Astrocyte (in vitro differentiated cells and primary cell): Measurements from ENCODE around the gene MON1B. TPM values are rescaled to one million over a fixed set of nuclear protein-coding genes. Genes with fewer than 3 reads are reported as not detected.
A peak's percentile ranks its signal among the peaks of the same experiment; 100 is the strongest.

Experiments used
- DNase-seq: peaks from one replicate; pipeline ENCODE4 v3.0.0-alpha.2; 2010; ENCODE audit warnings: low read depth
- FAIRE-seq: peaks from 2 replicates; lab custom pipeline; 2011; peaks lifted over from hg19 to GRCh38; lab: Jason Lieb, UNC
- H2AFZ ChIP-seq: 2 replicates; pipeline ENCODE4 v1.6.0; 2012; ENCODE audit warnings: low read depth, low read length, inconsistent platforms
- H3K27ac ChIP-seq: 2 replicates; pipeline ENCODE4 v1.5.1; 2011; ENCODE audit warnings: low read depth, low read length, inconsistent platforms
- H3K27me3 ChIP-seq: 2 replicates; pipeline ENCODE4 v1.6.0; 2011; ENCODE audit warnings: low read length, inconsistent platforms; ENCODE audit not compliant: insufficient read depth
- H3K36me3 ChIP-seq: 2 replicates; pipeline ENCODE4 v1.5.1; 2011; ENCODE audit warnings: low read length, inconsistent platforms; ENCODE audit not compliant: insufficient read depth
- H3K4me1 ChIP-seq: 2 replicates; pipeline ENCODE4 v1.5.1; 2011; ENCODE audit warnings: low read length, inconsistent platforms; ENCODE audit not compliant: insufficient read depth
- H3K4me2 ChIP-seq: 2 replicates; pipeline ENCODE4 v1.6.0; 2012; ENCODE audit warnings: low read length, inconsistent platforms
- H3K4me3 ChIP-seq: 2 replicates; pipeline ENCODE4 v1.5.1; 2011; ENCODE audit warnings: low read depth, mild to moderate bottlenecking, low read length, inconsistent platforms; ENCODE audit not compliant: insufficient read depth
- H3K79me2 ChIP-seq: 2 replicates; pipeline ENCODE4 v1.6.0; 2012; ENCODE audit warnings: mild to moderate bottlenecking, low read length, inconsistent platforms; ENCODE audit not compliant: insufficient read depth
- H3K9ac ChIP-seq: 2 replicates; pipeline ENCODE4 v1.6.0; 2012; ENCODE audit warnings: mild to moderate bottlenecking, low read length, inconsistent platforms
- H3K9me3 ChIP-seq: 2 replicates; pipeline ENCODE4 v1.5.1; 2012; ENCODE audit warnings: low read depth, mild to moderate bottlenecking, low read length, inconsistent platforms; ENCODE audit not compliant: insufficient read depth
- H4K20me1 ChIP-seq: 2 replicates; pipeline ENCODE4 v1.6.0; 2012; ENCODE audit warnings: low read length, inconsistent platforms; ENCODE audit not compliant: insufficient read depth
- H3K27ac Mint-ChIP-seq: one replicate; pipeline ENCODE4 v1.8.0; 2021; ENCODE audit warnings: mild to moderate bottlenecking, mixed read lengths; ENCODE audit not compliant: unreplicated experiment
- H3K27me3 Mint-ChIP-seq: one replicate; pipeline ENCODE4 v1.8.0; 2021; ENCODE audit warnings: low read depth, mixed read lengths; ENCODE audit not compliant: unreplicated experiment
- H3K36me3 Mint-ChIP-seq: one replicate; pipeline ENCODE4 v1.8.0; 2021; ENCODE audit warnings: low read depth, mixed read lengths; ENCODE audit not compliant: unreplicated experiment
- H3K4me1 Mint-ChIP-seq: one replicate; pipeline ENCODE4 v1.8.0; 2021; ENCODE audit warnings: low read depth, mixed read lengths; ENCODE audit not compliant: unreplicated experiment
- H3K4me3 Mint-ChIP-seq: one replicate; pipeline ENCODE4 v1.8.0; 2021; ENCODE audit warnings: mild to moderate bottlenecking, moderate library complexity, mixed read lengths; ENCODE audit not compliant: unreplicated experiment
- H3K9me3 Mint-ChIP-seq: one replicate; pipeline ENCODE4 v1.8.0; 2021; ENCODE audit warnings: mild to moderate bottlenecking, mixed read lengths; ENCODE audit not compliant: unreplicated experiment
- CTCF ChIP-seq: IDR thresholded peaks from 2 replicates; pipeline ENCODE4 v1.5.1; 2011; ENCODE audit warnings: low read depth, mild to moderate bottlenecking, inconsistent platforms, low read length, moderate library complexity; ENCODE audit not compliant: insufficient read depth
- EZH2 ChIP-seq: IDR thresholded peaks from 2 replicates; pipeline ENCODE4 v1.6.1; 2012; ENCODE audit warnings: mild to moderate bottlenecking, low read length, inconsistent platforms; ENCODE audit not compliant: insufficient read depth
- total RNA-seq: library from RNA; stranded (reverse); gene quantifications from 2 replicates; pipeline ENCODE4 v1.2.1, GENCODE V29; 2021

The MON1B gene
- total RNA-seq, 1 donor from 2014 or later = 40.5 TPM

GRCh38 chr16:77168901-77169300, 22.1 kb upstream of the MON1B start:
- H3K27ac ChIP-seq = no peak overlapping the region
- H2AFZ ChIP-seq = no peak overlapping the region
- no peaks in the 10 kb centered on the region for H3K4me1 ChIP-seq
- no peaks in the 10 kb centered on the region for H3K79me2 ChIP-seq
- H3K27ac Mint-ChIP-seq = no peak overlapping the region
- no peaks in the 10 kb centered on the region for H3K9me3 Mint-ChIP-seq
- DNase-seq (no peak), FAIRE-seq (no peak)
- no peaks in the 10 kb centered on the region for H3K4me1 Mint-ChIP-seq
- H3K36me3 Mint-ChIP-seq = no peaks in the 10 kb centered on the region
- H3K4me3 ChIP-seq = no peak overlapping the region
- no peak for TF ChIP-seq CTCF
- TF ChIP-seq EZH2 = no peak
- no peaks in the 10 kb centered on the region for H3K27me3 ChIP-seq
- H4K20me1 ChIP-seq = no peaks in the 10 kb centered on the region
- H3K27me3 Mint-ChIP-seq = peaks cover 5% of the 10 kb centered on the region
- no peaks in the 10 kb centered on the region for H3K36me3 ChIP-seq
- H3K4me3 Mint-ChIP-seq = no peak overlapping the region
- H3K4me2 ChIP-seq = no peak overlapping the region
- H3K9ac ChIP-seq = no peak overlapping the region
- H3K9me3 ChIP-seq = no peaks in the 10 kb centered on the region

GRCh38 chr16:77169650-77170236, 21.2 kb upstream of the MON1B start:
- Histone ChIP-seq H3K27ac (no peak overlapping the region), H3K79me2 (no peaks in the 10 kb centered on the region), H3K27me3 (no peaks in the 10 kb centered on the region), H3K9me3 (no peaks in the 10 kb centered on the region), H4K20me1 (no peaks in the 10 kb centered on the region), H3K4me1 (no peaks in the 10 kb centered on the region), H3K36me3 (no peaks in the 10 kb centered on the region), H3K9ac (no peak overlapping the region), H3K4me3 (no peak overlapping the region), H3K4me2 (no peak overlapping the region), H2AFZ (no peak overlapping the region)
- Mint-ChIP-seq H3K9me3 (no peaks in the 10 kb centered on the region), H3K4me3 (no peak overlapping the region), H3K36me3 (no peaks in the 10 kb centered on the region), H3K27ac (no peak overlapping the region), H3K4me1 (no peaks in the 10 kb centered on the region), H3K27me3 (peaks cover 7% of the 10 kb centered on the region)
- DNase-seq (no peak), FAIRE-seq (no peak)
- TF ChIP-seq CTCF = peak; percentile 51
- TF ChIP-seq EZH2 = no peak

- Histone ChIP-seq H3K79me2 (no peaks in the 10 kb centered on the region), H3K27me3 (no peaks in the 10 kb centered on the region), H3K9ac (no peak overlapping the region), H3K4me2 (no peak overlapping the region), H4K20me1 (no peaks in the 10 kb centered on the region), H3K27ac (no peak overlapping the region), H2AFZ (no peak overlapping the region), H3K9me3 (no peaks in the 10 kb centered on the region), H3K36me3 (no peaks in the 10 kb centered on the region), H3K4me3 (no peak overlapping the region), H3K4me1 (no peaks in the 10 kb centered on the region)
- peaks cover 7% of the 10 kb centered on the region for H3K27me3 Mint-ChIP-seq
- no peaks in the 10 kb centered on the region for H3K9me3 Mint-ChIP-seq
- FAIRE-seq = no peak
- DNase-seq = no peak
- no peak overlapping the region for H3K27ac Mint-ChIP-seq
- H3K4me3 Mint-ChIP-seq = no peak overlapping the region
- TF ChIP-seq EZH2 = no peak
- no peak for TF ChIP-seq CTCF
- no peaks in the 10 kb centered on the region for H3K4me1 Mint-ChIP-seq
- H3K36me3 Mint-ChIP-seq = no peaks in the 10 kb centered on the region
These were observed 20.2 kb upstream of the MON1B start for GRCh38 chr16:77170805-77171204.
